ENCODE data around the gene KRT14.

KRT14 gene

DNA sequence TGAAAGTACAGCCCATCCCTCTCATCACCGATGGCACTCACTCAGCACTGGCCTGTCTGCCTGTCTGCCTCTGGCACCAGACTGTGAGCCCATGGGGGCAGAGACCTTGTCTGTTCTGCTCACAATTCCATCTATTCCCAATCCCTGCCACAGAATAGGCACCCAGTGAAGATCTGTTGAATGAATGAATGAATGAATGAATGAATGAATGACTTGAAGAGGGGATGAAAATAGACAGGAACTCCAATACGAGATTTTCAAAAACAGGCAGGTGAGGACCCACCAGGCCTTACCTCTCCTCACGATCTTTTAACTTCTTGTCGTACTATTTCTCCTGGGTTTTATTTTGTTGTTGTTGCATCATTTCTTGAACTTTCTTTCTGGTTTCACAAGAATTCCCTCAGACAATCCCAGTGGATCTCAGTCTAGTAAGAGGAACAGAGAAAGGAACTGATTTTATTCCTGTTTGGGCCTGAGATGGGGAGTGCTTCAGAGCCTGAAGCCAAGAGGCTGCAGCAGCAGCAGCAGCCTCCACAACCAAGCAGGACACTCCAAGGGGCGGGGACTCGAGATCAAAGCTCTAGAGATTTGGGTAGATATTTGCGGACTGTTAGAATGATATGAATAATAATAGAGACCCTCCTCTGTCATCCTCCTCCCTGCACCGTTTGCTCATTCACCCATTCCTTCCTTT is 32.6 kb downstream of the KRT14 start:
- Mint-ChIP-seq H3K36me3 (ENCODE audit: low read depth) (no peaks in the 10 kb centered on the region), H3K4me1 (peaks cover 50% of the 10 kb centered on the region), H3K27me3 (ENCODE audit: low read depth, poor library complexity) (peaks cover 3% of the 10 kb centered on the region), H3K27ac (no peak overlapping the region), H3K4me3 (no peak overlapping the region), H3K9me3 (no peaks in the 10 kb centered on the region)
- no peak for DNase-seq
- TF ChIP-seq, protein P1, sequence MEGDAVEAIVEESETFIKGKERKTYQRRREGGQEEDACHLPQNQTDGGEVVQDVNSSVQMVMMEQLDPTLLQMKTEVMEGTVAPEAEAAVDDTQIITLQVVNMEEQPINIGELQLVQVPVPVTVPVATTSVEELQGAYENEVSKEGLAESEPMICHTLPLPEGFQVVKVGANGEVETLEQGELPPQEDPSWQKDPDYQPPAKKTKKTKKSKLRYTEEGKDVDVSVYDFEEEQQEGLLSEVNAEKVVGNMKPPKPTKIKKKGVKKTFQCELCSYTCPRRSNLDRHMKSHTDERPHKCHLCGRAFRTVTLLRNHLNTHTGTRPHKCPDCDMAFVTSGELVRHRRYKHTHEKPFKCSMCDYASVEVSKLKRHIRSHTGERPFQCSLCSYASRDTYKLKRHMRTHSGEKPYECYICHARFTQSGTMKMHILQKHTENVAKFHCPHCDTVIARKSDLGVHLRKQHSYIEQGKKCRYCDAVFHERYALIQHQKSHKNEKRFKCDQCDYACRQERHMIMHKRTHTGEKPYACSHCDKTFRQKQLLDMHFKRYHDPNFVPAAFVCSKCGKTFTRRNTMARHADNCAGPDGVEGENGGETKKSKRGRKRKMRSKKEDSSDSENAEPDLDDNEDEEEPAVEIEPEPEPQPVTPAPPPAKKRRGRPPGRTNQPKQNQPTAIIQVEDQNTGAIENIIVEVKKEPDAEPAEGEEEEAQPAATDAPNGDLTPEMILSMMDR (IDR thresholded peaks at IDR 0.05), result no peak

DNA sequence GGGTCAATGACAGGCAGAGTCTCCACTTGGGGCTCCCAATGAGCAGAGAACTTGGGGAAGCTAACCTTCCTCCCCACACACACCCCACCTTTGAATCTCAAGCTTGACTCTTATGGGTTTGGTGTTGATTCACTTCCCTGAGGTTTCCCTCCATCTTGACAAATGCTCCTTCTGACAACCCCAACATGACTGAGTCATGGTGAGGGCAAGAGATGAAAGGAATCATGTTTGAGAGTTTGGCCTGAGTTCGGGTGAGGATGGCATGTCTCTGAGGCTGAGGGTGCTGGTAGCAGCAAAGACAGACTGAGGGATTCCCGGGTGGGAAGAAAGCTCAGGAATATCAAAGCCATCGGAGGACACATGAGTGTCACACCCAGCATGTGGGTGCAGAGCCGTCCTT is 33.5 kb downstream of the KRT14 start:
- DNase-seq, result no peak
- TF ChIP-seq, protein P1 (IDR thresholded peaks at IDR 0.05), result no peak
- peaks cover 3% of the 10 kb centered on the region for H3K27me3 Mint-ChIP-seq (ENCODE audit: low read depth, poor library complexity)
- no peaks in the 10 kb centered on the region for H3K36me3 Mint-ChIP-seq (ENCODE audit: low read depth)
- H3K4me3 Mint-ChIP-seq, result no peak overlapping the region
- peaks cover 59% of the 10 kb centered on the region for H3K4me1 Mint-ChIP-seq
- H3K9me3 Mint-ChIP-seq, result no peaks in the 10 kb centered on the region
- H3K27ac Mint-ChIP-seq, result no peak overlapping the region

DNA sequence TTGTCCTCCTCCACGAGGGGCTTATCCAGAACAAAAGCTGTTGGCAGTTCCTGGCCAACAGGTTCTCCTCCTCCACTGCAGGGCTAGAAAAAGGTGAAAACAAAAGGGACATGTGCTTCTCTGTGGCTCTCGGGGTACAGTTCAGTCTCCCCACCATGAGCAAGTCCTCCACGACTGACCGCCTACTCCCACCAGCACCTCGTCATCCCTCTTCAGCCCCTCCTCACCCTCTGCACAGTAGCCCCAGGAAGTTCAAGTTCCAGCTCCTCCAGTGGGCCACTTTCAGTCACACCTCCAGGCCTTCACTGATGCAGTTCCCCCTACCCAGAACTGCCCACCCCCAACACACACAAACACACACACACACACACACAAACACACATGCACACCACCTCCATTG is 34.2 kb downstream of the KRT14 start:
- H3K27me3 Mint-ChIP-seq (ENCODE audit: low read depth, poor library complexity), result peaks cover 3% of the 10 kb centered on the region
- H3K4me1 Mint-ChIP-seq, result peaks cover 67% of the 10 kb centered on the region
- peak overlapping the region; percentile 2 for H3K4me3 Mint-ChIP-seq
- peak overlapping the region; percentile 74 for H3K27ac Mint-ChIP-seq
- no peaks in the 10 kb centered on the region for H3K36me3 Mint-ChIP-seq (ENCODE audit: low read depth)
- H3K9me3 Mint-ChIP-seq, result no peaks in the 10 kb centered on the region
- DNase-seq, result no peak
- TF ChIP-seq, protein P1 (IDR thresholded peaks at IDR 0.05), result no peak

DNA sequence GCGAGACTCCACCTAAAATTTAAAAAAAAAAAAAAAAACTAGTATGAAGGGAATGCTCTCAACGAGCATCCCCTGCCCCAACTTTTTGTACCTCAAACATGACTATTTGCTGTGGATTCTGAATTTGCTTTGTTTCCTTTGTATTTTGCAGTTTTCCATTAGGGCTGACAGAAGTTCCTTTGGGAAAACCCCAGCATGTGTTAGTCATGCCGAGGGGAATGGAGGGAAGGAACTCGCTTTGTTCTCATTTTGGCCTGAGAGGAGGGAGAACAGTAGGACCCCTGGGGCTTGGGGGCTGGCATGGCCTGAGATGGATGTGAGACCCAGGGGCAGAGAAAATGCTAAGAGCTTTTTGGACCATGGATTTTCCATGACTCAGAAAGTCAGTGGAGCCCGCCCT is 35.3 kb downstream of the KRT14 start:
- DNase-seq, result no peak
- peaks cover 6% of the 10 kb centered on the region for H3K9me3 Mint-ChIP-seq
- TF ChIP-seq, protein P1 (IDR thresholded peaks at IDR 0.05), result no peak
- H3K36me3 Mint-ChIP-seq (ENCODE audit: low read depth), result peaks cover 3% of the 10 kb centered on the region
- H3K4me3 Mint-ChIP-seq, result no peak overlapping the region
- H3K27ac Mint-ChIP-seq, result no peak overlapping the region
- H3K27me3 Mint-ChIP-seq (ENCODE audit: low read depth, poor library complexity), result peaks cover 3% of the 10 kb centered on the region
- H3K4me1 Mint-ChIP-seq, result peaks cover 74% of the 10 kb centered on the region

DNA sequence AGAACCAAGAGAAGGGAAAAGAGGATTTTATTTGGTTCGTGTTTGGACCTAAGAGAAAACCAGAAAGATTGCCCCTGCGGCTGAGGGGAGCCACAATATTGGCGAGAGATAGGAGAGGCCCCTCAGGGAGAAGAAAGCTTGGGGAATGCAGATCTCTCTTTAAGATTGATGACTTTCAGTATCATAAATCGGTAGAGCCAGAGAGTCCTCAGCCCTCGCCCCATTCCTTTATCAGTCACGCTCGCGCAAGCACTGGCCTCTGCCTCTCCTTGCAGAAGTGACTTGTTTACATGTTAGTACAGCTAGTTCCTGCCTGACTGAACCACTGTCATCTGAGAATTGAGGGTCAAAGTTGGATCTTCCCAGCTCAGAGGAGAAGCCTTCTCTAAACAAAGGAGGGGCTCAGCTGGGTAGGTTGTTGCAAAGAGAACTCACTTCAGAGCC is 37.1 kb downstream of the KRT14 start:
- peaks cover 82% of the 10 kb centered on the region for H3K4me1 Mint-ChIP-seq
- peaks cover 7% of the 10 kb centered on the region for H3K9me3 Mint-ChIP-seq
- DNase-seq, result peak; percentile 69
- peak overlapping the region; percentile 99 for H3K27ac Mint-ChIP-seq
- TF ChIP-seq, protein P1 (IDR thresholded peaks at IDR 0.05), result no peak
- peaks cover 3% of the 10 kb centered on the region for H3K36me3 Mint-ChIP-seq (ENCODE audit: low read depth)
- peaks cover 3% of the 10 kb centered on the region for H3K27me3 Mint-ChIP-seq (ENCODE audit: low read depth, poor library complexity)
- H3K4me3 Mint-ChIP-seq, result peak overlapping the region; percentile 65
